SK-N-SH treated with all-trans-retinoic acid at 6 μM for 48 hours (cell line): Measurements from ENCODE around the gene ST3GAL4.
"Not testable (repeated sequence)": the region's sequence is repeated elsewhere in the genome, so short reads cannot be mapped to it uniquely, and the experiment has no call there.

Source experiments
- ATAC-seq: fragments of 200-7000 bp; cut with Tn5 transposase; 3 replicates; pipeline ENCODE4 v1.9.1; 2020; ENCODE audit warnings: mild to moderate bottlenecking, moderate library complexity
- BACH2 ChIP-seq: fragments of 250-450 bp; sonication (Bioruptor Pico); IDR thresholded peaks from 2 replicates; pipeline ENCODE4 v1.9.0; 2021; ENCODE audit warnings: mild to moderate bottlenecking, borderline replicate concordance
- CSDC2 ChIP-seq: fragments of 250-450 bp; sonication (Bioruptor Pico); IDR thresholded peaks from 2 replicates; pipeline ENCODE4 v1.5.0; 2020; ENCODE audit warnings: mild to moderate bottlenecking, moderate library complexity
- ESRRG ChIP-seq: fragments of 250-450 bp; sonication (Bioruptor Pico); IDR thresholded peaks from 2 replicates; pipeline ENCODE4 v1.6.1; 2021; ENCODE audit warnings: mild to moderate bottlenecking
- GLIS3 ChIP-seq: fragments of 250-450 bp; sonication (Bioruptor Pico); IDR thresholded peaks from 2 replicates; pipeline ENCODE4 v1.5.0; 2020; ENCODE audit warnings: mild to moderate bottlenecking, moderate library complexity
- ISL1 ChIP-seq: fragments of 250-450 bp; sonication (Bioruptor Pico); IDR thresholded peaks from 2 replicates; pipeline ENCODE4 v2.1.2; 2022; ENCODE audit warnings: mild to moderate bottlenecking, moderate library complexity
- OSR1 ChIP-seq: fragments of 250-450 bp; sonication (Bioruptor Pico); IDR thresholded peaks from 2 replicates; pipeline ENCODE4 v1.8.0; 2022; ENCODE audit warnings: moderate library complexity, mild to moderate bottlenecking, inconsistent platforms
- PATZ1 ChIP-seq: fragments of 250-450 bp; sonication (Bioruptor Pico); IDR thresholded peaks from 2 replicates; pipeline ENCODE4 v1.8.0; 2020; ENCODE audit warnings: mild to moderate bottlenecking, moderate library complexity, borderline replicate concordance
- PPARA ChIP-seq: fragments of 250-450 bp; sonication (Bioruptor Pico); IDR thresholded peaks from 2 replicates; pipeline ENCODE4 v1.5.0; 2020; ENCODE audit warnings: mild to moderate bottlenecking, borderline replicate concordance
- RARB ChIP-seq: fragments of 250-450 bp; sonication (Bioruptor Pico); IDR thresholded peaks from 2 replicates; pipeline ENCODE4 v1.8.0; 2021; ENCODE audit warnings: mild to moderate bottlenecking, moderate library complexity
- TOX ChIP-seq: fragments of 250-450 bp; sonication (Bioruptor Pico); IDR thresholded peaks from 2 replicates; pipeline ENCODE4 v1.8.0; 2021; ENCODE audit warnings: mild to moderate bottlenecking, moderate library complexity, borderline replicate concordance
- TSHZ2 ChIP-seq: fragments of 250-450 bp; sonication (Bioruptor Pico); IDR thresholded peaks from 2 replicates; pipeline ENCODE4 v1.5.0; 2020; ENCODE audit warnings: mild to moderate bottlenecking, moderate library complexity
- ZC3H10 ChIP-seq: fragments of 250-450 bp; sonication (Bioruptor Pico); IDR thresholded peaks from 2 replicates; pipeline ENCODE4 v1.5.1; 2021; ENCODE audit warnings: mild to moderate bottlenecking, moderate library complexity
- ZNF70 ChIP-seq: fragments of 450-650 bp; formaldehyde crosslinking; IDR thresholded peaks from 2 replicates; pipeline ENCODE4 v1.5.0; 2020; ENCODE audit warnings: mild to moderate bottlenecking, moderate library complexity
- ZNF8 ChIP-seq: fragments of 450-650 bp; formaldehyde crosslinking; IDR thresholded peaks from 2 replicates; pipeline ENCODE4 v1.5.0; 2020; ENCODE audit warnings: mild to moderate bottlenecking, moderate library complexity
- TF ChIP-seq, protein P1 (sequence below): fragments of 250-450 bp; sonication (Bioruptor Pico); IDR thresholded peaks from 2 replicates; pipeline ENCODE4 v1.5.1; 2020; ENCODE audit warnings: low read depth, mild to moderate bottlenecking, moderate library complexity
- TF ChIP-seq, protein P2 (sequence below): fragments of 250-450 bp; sonication (Bioruptor Pico); IDR thresholded peaks from 2 replicates; pipeline ENCODE4 v1.5.1; 2021; ENCODE audit warnings: mild to moderate bottlenecking, moderate library complexity

The ST3GAL4 gene

GRCh38 chr11:126308271-126308671, 47.2 kb upstream of the ST3GAL4 start:
- TF ChIP-seq PATZ1 (CRISPR knock-in tag): no peak
- no peak for TF ChIP-seq ZC3H10 (CRISPR knock-in tag)
- TF ChIP-seq GLIS3 (CRISPR knock-in tag): no peak
- TF ChIP-seq, protein P1, sequence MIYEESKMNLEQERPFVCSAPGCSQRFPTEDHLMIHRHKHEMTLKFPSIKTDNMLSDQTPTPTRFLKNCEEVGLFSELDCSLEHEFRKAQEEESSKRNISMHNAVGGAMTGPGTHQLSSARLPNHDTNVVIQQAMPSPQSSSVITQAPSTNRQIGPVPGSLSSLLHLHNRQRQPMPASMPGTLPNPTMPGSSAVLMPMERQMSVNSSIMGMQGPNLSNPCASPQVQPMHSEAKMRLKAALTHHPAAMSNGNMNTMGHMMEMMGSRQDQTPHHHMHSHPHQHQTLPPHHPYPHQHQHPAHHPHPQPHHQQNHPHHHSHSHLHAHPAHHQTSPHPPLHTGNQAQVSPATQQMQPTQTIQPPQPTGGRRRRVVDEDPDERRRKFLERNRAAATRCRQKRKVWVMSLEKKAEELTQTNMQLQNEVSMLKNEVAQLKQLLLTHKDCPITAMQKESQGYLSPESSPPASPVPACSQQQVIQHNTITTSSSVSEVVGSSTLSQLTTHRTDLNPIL (CRISPR knock-in tag): no peak
- TF ChIP-seq RARB (CRISPR knock-in tag): no peak
- TF ChIP-seq PPARA (CRISPR knock-in tag): no peak
- no peak for TF ChIP-seq ESRRG (CRISPR knock-in tag)
- TF ChIP-seq, protein P2, sequence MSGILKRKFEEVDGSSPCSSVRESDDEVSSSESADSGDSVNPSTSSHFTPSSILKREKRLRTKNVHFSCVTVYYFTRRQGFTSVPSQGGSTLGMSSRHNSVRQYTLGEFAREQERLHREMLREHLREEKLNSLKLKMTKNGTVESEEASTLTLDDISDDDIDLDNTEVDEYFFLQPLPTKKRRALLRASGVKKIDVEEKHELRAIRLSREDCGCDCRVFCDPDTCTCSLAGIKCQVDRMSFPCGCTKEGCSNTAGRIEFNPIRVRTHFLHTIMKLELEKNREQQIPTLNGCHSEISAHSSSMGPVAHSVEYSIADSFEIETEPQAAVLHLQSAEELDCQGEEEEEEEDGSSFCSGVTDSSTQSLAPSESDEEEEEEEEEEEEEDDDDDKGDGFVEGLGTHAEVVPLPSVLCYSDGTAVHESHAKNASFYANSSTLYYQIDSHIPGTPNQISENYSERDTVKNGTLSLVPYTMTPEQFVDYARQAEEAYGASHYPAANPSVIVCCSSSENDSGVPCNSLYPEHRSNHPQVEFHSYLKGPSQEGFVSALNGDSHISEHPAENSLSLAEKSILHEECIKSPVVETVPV: no peak
- no peak for TF ChIP-seq ZNF70 (CRISPR knock-in tag)
- no peak for TF ChIP-seq ISL1 (CRISPR knock-in tag)
- no peak for TF ChIP-seq OSR1 (CRISPR knock-in tag)
- no peak for ATAC-seq

DNA sequence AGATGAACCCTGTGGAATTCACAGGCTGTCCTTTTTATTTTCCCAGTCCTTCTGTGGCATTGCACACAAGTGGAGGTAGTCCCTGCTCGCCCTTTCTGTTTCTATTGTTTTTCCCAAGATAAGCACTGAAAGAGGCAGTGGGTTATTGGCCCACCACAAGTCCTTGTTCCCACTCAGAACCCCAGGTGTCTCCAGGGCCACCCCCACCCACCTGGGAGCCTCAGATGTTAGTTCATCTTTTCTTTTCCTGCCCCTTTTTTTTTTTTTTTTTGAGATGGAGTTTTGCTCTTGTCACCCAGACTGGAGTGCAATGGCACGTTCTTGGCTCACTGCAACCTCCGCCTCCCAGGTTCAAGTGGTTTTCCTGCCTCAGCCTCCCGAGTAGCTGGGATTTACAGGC, 46.7 kb upstream of the ST3GAL4 start:
- ATAC-seq: not testable (repeated sequence)

DNA sequence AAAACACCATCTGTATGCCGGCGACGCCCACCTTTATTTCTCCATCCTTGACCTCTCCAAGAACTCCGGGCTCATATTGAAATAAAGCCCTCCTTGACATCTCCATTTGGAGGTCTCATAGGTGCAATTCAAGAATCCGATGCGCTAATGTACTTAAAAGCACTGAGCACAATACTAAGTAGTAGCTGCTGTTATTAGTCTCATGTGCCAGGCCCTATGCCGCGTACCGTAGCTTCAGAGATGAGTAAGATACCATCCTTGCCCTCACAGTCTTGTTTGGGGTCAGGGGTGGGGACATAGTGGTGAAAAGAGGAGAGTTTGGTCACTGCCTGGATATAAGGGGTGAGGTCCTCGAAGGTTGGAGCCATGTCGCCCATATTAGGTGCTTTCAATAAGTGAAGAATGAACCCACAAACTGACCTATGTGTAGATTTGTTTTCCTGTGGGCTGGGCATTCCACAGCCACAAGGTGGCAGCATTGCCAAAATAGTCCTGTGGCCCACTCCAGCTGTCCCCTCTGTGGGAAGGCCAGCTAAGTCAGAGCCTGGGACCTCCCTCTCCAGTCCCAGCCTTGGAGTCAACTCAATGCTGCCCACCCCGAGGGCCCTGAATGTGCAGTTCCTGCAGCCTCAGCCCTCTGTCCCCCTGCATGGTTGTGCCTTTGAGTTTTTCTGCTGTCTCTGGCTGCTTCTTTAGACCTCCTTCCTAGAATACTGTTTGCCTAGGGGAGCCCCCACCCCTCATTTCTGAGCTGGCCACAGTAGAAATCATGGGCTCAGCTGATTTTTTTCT, 45.1 kb upstream of the ST3GAL4 start:
- TF ChIP-seq, protein P2: no peak
- no peak for TF ChIP-seq CSDC2
- no peak for TF ChIP-seq PPARA (CRISPR knock-in tag)
- no peak for TF ChIP-seq ZNF8 (CRISPR knock-in tag)
- TF ChIP-seq ZNF70 (CRISPR knock-in tag): no peak
- peak; percentile 99 for ATAC-seq

- ATAC-seq: peak; percentile 13; the same call in 2 of the 3 replicates
- TF ChIP-seq OSR1 (CRISPR knock-in tag) (no peak), TOX (CRISPR knock-in tag) (no peak), TSHZ2 (no peak), BACH2 (CRISPR knock-in tag) (no peak), RARB (CRISPR knock-in tag) (no peak)
- TF ChIP-seq, protein P1 (CRISPR knock-in tag): no peak
Observed at GRCh38 chr11:126310992-126311310, 44.5 kb upstream of the ST3GAL4 start.
